HG02973 (cell line): ENCODE data around the gene SPATA25.

Experiments used
- ATAC-seq: cut with Tn5 transposase; IDR thresholded peaks from one replicate; pipeline ENCODE4 v1.9.1; 2021; ENCODE audit warnings: moderate library complexity; ENCODE audit not compliant: unreplicated experiment

Gene SPATA25

GRCh38 chr20:45867136-45867818, 20.1 kb downstream of the SPATA25 start:
- ATAC-seq = no peak

- ATAC-seq = no peak
Observed at GRCh38 chr20:45866454-45866853, 21.0 kb downstream of the SPATA25 start.

GRCh38 chr20:45863543-45864470, 23.6 kb downstream of the SPATA25 start:
- no peak for ATAC-seq

GRCh38 chr20:45861221-45862075, 26.0 kb downstream of the SPATA25 start:
- no peak for ATAC-seq

- no peak for ATAC-seq
Observed at GRCh38 chr20:45860560-45861220, 26.7 kb downstream of the SPATA25 start.

- no peak for ATAC-seq
Observed at GRCh38 chr20:45859916-45860315, 27.5 kb downstream of the SPATA25 start.

- ATAC-seq = peak; percentile 17
Observed at GRCh38 chr20:45857882-45858216, 29.6 kb downstream of the SPATA25 start.

GRCh38 chr20:45857114-45857881, 30.1 kb downstream of the SPATA25 start, which contains the start of the genes ACOT8 and ZSWIM3:
Gene ACOT8 (minus strand): TSS chr20:45857392. CDS start chr20:45857315, 77 bp downstream.
Gene ZSWIM3 (plus strand): TSS chr20:45857614. CDS start chr20:45857826, 212 bp downstream.
- ATAC-seq = peak; percentile 94

- no peak for ATAC-seq
Observed at GRCh38 chr20:45853484-45853883, 33.9 kb downstream of the SPATA25 start.

- ATAC-seq = no peak
Observed at GRCh38 chr20:45852326-45852725, 35.1 kb downstream of the SPATA25 start.

- no peak for ATAC-seq
Observed at GRCh38 chr20:45851501-45851900, 35.9 kb downstream of the SPATA25 start.

GRCh38 chr20:45850926-45851325, 36.5 kb downstream of the SPATA25 start:
- ATAC-seq = no peak

- ATAC-seq = no peak
Observed at GRCh38 chr20:45850238-45850637, 37.2 kb downstream of the SPATA25 start.

GRCh38 chr20:45848969-45849582, 38.3 kb downstream of the SPATA25 start:
- no peak for ATAC-seq

GRCh38 chr20:45848421-45848820, 39.0 kb downstream of the SPATA25 start:
- ATAC-seq = no peak

GRCh38 chr20:45845452-45845851, 42.0 kb downstream of the SPATA25 start:
- no peak for ATAC-seq

GRCh38 chr20:45843506-45843905, 43.9 kb downstream of the SPATA25 start:
- no peak for ATAC-seq

GRCh38 chr20:45842169-45842812, 45.1 kb downstream of the SPATA25 start:
- no peak for ATAC-seq
